Calu3 (cell line): Measurements from ENCODE around the gene SPATA4. TPM values are rescaled to one million over a fixed set of nuclear protein-coding genes. Genes with fewer than 3 reads are reported as not detected.

Experiments
- BruUV-seq: library from RNA; stranded (reverse); fragments of 400-500 nt; replicated peaks from 2 replicates; lab custom pipeline; 2021; lab: Mats Ljungman, UMichigan
- CTCF ChIA-PET: fragments of 300-600 bp; sonication (Branson Sonifier 250); formaldehyde crosslinking; loops from one replicate; lab custom pipeline; 2022; ENCODE audit warnings: antibody characterized with exemption; lab: Charles Lee
- DNase-seq: peaks from one replicate; pipeline ENCODE4 v3.0.0; 2022
- H3K27ac Mint-ChIP-seq: one replicate; pipeline ENCODE4 v1.8.0; 2022; ENCODE audit warnings: mixed read lengths; ENCODE audit not compliant: unreplicated experiment
- H3K27me3 Mint-ChIP-seq: one replicate; pipeline ENCODE4 v1.8.0; 2022; ENCODE audit warnings: mixed read lengths; ENCODE audit not compliant: unreplicated experiment
- H3K36me3 Mint-ChIP-seq: one replicate; pipeline ENCODE4 v1.8.0; 2022; ENCODE audit warnings: mild to moderate bottlenecking, moderate library complexity, mixed read lengths; ENCODE audit not compliant: insufficient read depth, unreplicated experiment
- H3K4me1 Mint-ChIP-seq: one replicate; pipeline ENCODE4 v1.8.0; 2022; ENCODE audit warnings: mild to moderate bottlenecking, low read depth, mixed read lengths; ENCODE audit not compliant: unreplicated experiment
- H3K4me3 Mint-ChIP-seq: one replicate; pipeline ENCODE4 v1.8.0; 2022; ENCODE audit warnings: mild to moderate bottlenecking, low read depth, moderate library complexity, mixed read lengths; ENCODE audit not compliant: unreplicated experiment
- H3K9me3 Mint-ChIP-seq: one replicate; pipeline ENCODE4 v1.8.0; 2022; ENCODE audit warnings: low read depth, mixed read lengths; ENCODE audit not compliant: unreplicated experiment
- intact Hi-C: fragments of 100-400 bp; cut with micrococcal nuclease; formaldehyde crosslinking; loops from one replicate; pipeline ENCODE4 v1.10.0; 2022; ENCODE audit not compliant: unreplicated experiment
- total RNA-seq: library from RNA; stranded (reverse); gene quantifications from 2 replicates; pipeline ENCODE4 v1.2.3, GENCODE V29; 2022
- TF ChIP-seq, protein P1 (sequence below): fragments of 200-600 bp; IDR thresholded peaks from one replicate; pipeline ENCODE4 v1.8.0; 2022; ENCODE audit warnings: antibody characterized with exemption; ENCODE audit not compliant: unreplicated experiment

The SPATA4 gene
- total RNA-seq, 1 experiment from 2014 or later = not detected

DNA sequence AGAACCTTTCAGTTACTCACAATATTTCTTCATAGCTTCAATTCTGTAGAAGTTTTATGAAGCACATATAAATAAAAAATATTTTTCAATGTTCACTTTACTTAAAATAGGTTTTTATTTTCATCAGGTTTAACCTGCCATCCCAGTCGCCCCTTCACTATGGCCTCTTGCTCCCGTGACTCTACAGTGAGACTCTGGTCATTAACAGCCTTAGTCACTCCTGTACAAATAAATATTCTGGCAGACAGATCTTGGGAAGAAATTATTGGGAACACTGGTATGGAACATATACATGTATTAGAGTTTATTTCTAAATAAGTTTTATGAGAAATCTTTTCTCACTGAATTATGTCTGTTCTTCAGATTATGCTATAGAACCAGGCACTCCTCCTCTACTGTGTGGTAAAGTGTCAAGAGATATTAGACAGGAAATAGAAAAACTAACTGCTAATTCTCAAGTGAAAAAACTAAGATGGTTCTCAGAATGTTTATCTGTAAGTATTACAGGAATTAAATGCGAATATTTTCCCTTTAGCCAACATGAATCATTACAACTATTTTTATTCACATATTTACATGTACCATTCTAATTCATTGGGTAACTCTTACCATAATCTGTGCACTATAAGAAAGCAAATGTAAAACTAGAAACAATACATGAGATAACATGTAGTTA, 45.6 kb downstream of the SPATA4 start:
- H3K4me3 Mint-ChIP-seq = no peak overlapping the region
- no peaks in the 10 kb centered on the region for H3K27me3 Mint-ChIP-seq
- no peaks in the 10 kb centered on the region for H3K36me3 Mint-ChIP-seq
- no TSS peak for BruUV-seq
- no peak for DNase-seq
- H3K4me1 Mint-ChIP-seq = no peaks in the 10 kb centered on the region
- CTCF ChIA-PET = interaction anchor here (0.8 to 1.3 kb wide), 2 partner anchors 127 to 191 kb away, joined by 4 to 6 read pairs; no protein-coding TSS in a partner anchor
- TF ChIP-seq, protein P1, sequence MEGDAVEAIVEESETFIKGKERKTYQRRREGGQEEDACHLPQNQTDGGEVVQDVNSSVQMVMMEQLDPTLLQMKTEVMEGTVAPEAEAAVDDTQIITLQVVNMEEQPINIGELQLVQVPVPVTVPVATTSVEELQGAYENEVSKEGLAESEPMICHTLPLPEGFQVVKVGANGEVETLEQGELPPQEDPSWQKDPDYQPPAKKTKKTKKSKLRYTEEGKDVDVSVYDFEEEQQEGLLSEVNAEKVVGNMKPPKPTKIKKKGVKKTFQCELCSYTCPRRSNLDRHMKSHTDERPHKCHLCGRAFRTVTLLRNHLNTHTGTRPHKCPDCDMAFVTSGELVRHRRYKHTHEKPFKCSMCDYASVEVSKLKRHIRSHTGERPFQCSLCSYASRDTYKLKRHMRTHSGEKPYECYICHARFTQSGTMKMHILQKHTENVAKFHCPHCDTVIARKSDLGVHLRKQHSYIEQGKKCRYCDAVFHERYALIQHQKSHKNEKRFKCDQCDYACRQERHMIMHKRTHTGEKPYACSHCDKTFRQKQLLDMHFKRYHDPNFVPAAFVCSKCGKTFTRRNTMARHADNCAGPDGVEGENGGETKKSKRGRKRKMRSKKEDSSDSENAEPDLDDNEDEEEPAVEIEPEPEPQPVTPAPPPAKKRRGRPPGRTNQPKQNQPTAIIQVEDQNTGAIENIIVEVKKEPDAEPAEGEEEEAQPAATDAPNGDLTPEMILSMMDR = no peak
- intact Hi-C loops = loop anchor here (1.0 kb wide), 2 partner anchors 127 to 191 kb away; no protein-coding TSS in a partner anchor
- no peaks in the 10 kb centered on the region for H3K9me3 Mint-ChIP-seq
- no peak overlapping the region for H3K27ac Mint-ChIP-seq

DNA sequence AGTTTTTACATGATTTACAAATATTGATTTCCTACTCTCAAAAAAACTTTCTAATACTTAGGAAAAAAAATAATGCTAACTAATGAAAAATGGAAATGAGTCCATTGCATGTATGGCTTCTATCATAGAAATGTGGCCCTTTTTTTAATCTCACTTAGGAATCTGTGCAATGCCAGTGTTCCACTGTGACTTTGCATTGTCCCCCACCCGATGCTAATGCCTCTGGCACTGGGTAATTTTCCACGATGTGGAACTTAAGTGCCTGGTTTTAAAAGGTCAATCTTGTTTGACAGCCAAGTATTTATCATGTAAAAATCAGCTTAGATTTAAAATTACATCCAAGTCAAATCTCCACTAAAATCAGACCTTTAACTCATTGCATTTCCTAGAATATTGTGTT, 53.1 kb downstream of the SPATA4 start:
- CTCF ChIA-PET = no interaction called here
- BruUV-seq = no TSS peak
- H3K9me3 Mint-ChIP-seq = no peaks in the 10 kb centered on the region

DNA sequence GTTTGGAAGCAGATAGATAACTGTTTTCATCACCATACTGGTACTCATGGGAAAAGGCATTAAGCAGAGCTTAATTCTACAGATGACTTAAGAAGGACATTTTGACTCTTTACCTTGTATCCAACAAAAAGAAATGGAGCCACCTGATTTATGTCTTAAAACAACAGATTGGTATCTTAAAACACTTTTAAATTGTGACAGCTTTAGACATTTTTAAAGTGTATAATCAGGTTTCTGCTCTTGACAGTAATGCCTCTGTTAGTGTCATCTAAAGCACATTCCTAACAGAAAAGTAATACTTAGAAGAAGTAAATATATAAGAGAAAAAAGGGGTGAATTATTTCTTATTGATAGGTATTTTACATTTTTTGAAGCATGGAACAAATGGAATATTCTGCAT, 55.9 kb downstream of the SPATA4 start:
- Mint-ChIP-seq H3K9me3 (no peaks in the 10 kb centered on the region), H3K4me1 (no peaks in the 10 kb centered on the region), H3K27ac (no peak overlapping the region), H3K27me3 (no peaks in the 10 kb centered on the region), H3K4me3 (no peak overlapping the region), H3K36me3 (no peaks in the 10 kb centered on the region)
- BruUV-seq = no TSS peak
- intact Hi-C loops = no loop called here
- DNase-seq = no peak
- TF ChIP-seq, protein P1 = no peak
- CTCF ChIA-PET = no interaction called here

More for the DNA sequence above, 53.1 kb downstream of the SPATA4 start:
- no peaks in the 10 kb centered on the region for H3K4me1 Mint-ChIP-seq
- no peak for DNase-seq
- no peak overlapping the region for H3K4me3 Mint-ChIP-seq
- TF ChIP-seq, protein P1 = no peak
- no peak overlapping the region for H3K27ac Mint-ChIP-seq
- intact Hi-C loops = no loop called here
- no peaks in the 10 kb centered on the region for H3K36me3 Mint-ChIP-seq
- H3K27me3 Mint-ChIP-seq = no peaks in the 10 kb centered on the region

DNA sequence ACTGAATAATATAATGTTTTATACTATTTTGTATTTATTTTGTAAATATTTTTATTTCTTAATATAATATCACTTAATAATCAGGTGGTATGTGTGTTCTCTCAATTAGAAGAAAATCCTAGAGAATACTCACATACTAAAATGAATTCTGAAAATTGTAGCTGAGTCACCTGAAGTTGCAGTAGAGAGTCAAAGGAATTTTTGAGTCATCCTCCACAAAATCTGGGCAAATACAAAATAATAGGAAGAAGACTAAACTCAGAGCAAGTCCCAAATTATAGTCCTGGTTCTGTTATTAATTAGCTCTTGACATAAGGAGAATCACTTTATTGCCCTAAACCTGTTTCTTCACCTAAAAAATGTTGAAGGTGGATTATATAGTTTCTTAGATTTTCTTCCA, 57.8 kb downstream of the SPATA4 start:
- CTCF ChIA-PET = no interaction called here
- DNase-seq = no peak
- H3K9me3 Mint-ChIP-seq = no peaks in the 10 kb centered on the region
- H3K4me1 Mint-ChIP-seq = no peaks in the 10 kb centered on the region
- no peak overlapping the region for H3K27ac Mint-ChIP-seq
- no TSS peak for BruUV-seq
- no peak overlapping the region for H3K4me3 Mint-ChIP-seq
- H3K36me3 Mint-ChIP-seq = no peaks in the 10 kb centered on the region
- no peaks in the 10 kb centered on the region for H3K27me3 Mint-ChIP-seq
- intact Hi-C loops = no loop called here
- TF ChIP-seq, protein P1 = no peak
